Pulmonary artery endothelial cell (primary cell): Measurements from ENCODE around the gene MEGF11. TPM values are rescaled to one million over a fixed set of nuclear protein-coding genes. Genes with fewer than 3 reads are reported as not detected.
"Not testable (repeated sequence)": the region's sequence is repeated elsewhere in the genome, so short reads cannot be mapped to it uniquely, and the experiment has no call there.

Source experiments
- DNase-seq: peaks from one replicate; pipeline ENCODE4 v3.0.0-alpha.2; 2011; ENCODE audit warnings: low read depth, low spot score
- total RNA-seq: library from RNA; depleted of rRNA; stranded (reverse); fragments of >200 nt; gene quantifications from 2 replicates; pipeline ENCODE4 v1.2.3, GENCODE V29; 2014

MEGF11 gene
- total RNA-seq, 1 donor from 2014 or later: under 0.01 TPM

GRCh38 chr15:65980824-65981456, 272.6 kb downstream of the MEGF11 start:
- peak; percentile 11 for DNase-seq

DNA sequence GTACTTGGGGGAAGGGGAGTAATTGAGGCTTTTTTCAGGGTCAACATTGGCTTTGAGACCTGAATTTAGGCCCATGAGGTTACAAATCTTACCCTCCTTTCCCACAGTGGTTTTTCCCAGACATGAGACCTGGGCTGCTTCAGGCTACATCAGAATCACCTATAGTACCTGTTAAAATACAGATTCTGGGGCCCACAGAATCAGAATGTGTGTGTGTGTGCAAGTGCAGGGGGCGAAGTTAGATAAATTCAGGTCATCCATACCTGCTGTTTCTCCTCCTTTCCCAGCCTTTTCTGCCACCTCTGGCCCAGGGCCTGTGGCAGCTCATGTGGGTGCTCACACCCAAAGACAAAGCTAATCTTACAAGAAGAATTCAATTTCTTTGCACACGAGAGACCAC, 273.7 kb downstream of the MEGF11 start:
- no peak for DNase-seq

DNA sequence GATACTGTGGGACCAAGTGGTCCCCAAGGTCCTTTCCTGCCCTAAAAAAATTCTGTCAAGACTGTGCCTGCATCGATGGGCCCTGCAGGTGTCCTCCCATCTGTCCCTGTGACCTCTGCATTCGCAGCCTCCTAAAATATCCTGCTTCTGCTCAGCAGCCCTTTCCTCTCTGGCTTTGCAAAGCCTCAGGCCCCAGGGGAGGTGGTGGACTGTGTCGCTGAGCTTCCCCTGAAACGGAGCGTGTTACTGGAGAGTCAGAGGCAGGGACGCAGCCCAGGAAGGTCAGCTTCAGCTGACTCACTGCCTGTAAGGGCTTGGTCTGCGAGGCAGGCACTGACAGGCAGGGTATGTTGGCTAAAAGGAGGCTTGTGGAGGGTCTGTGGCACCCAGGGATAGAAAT, 274.2 kb downstream of the MEGF11 start:
- DNase-seq: no peak

GRCh38 chr15:65978110-65978509, 275.4 kb downstream of the MEGF11 start:
- no peak for DNase-seq

- DNase-seq: not testable (repeated sequence)
These were observed 277.4 kb downstream of the MEGF11 start for GRCh38 chr15:65976196-65976595.

- no peak for DNase-seq
These were observed 281.9 kb downstream of the MEGF11 start for GRCh38 chr15:65971741-65971995.

- no peak for DNase-seq
These were observed 282.4 kb downstream of the MEGF11 start for GRCh38 chr15:65970937-65971740.

DNA sequence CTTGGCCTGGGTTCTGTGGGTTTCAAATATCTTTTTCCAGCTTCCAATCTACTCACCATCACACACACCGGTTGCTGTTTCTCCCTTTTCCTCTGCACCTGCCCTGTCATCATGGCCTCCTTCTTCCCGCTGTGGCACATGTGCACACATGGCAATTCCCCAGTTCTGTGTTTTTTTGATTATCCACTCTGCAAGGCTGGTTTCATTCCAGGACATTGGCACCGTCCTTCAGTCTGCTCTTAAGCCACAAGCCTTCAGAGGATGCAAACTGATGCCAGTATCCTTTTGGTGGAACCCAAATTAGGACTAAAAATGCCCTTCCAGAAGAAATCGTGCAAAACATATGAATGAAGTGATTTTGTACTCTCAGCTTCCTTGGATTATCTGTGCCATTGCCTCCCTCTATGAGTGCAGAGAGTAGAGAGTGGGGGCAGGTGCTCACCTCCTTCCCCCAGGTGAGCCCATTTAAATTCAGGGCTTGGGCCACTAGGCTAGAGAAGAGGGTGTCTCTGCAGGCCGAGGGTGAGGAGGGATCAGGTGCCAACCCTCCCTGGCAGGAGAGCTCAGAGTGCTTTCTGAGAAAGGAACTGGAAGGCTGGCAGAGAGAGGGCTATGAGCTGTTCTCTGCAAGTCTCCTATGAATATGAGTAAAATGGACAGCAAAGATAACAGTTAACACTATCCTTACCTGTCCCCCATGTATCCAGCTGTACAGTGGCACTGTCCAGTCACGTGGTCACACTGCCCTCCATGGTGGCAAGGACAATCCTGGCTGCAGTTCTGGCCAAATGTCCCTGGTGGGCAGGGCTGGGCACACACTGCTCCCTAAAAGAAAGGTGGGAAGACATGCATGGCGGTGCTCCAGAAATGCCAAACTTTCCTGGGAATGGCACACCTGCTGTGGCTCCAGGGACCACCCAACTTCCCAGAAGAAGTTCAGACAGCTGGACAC, 283.4 kb downstream of the MEGF11 start:
- DNase-seq: no peak

DNA sequence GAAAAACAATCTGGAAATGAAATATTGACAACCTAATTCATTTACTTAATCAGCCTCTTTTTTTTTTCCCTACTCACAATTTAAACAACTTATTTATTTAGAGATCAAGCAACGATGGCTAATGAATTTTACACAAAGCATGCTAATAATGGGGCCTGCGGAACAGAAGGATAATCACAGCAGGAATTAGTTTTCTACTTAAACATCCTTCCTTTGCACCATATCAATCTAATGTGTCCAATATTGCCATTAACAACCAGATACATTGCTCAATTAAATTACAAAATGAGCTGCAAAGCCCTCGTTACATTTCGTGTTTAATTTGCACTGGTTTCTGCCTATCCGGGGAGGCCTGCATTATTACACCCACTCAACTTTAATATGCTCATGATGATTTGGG, 285.0 kb downstream of the MEGF11 start:
- DNase-seq: no peak

GRCh38 chr15:65964792-65965433, 288.6 kb downstream of the MEGF11 start:
- DNase-seq: no peak

- DNase-seq: no peak
These were observed 289.6 kb downstream of the MEGF11 start for GRCh38 chr15:65963911-65964482.

- DNase-seq: no peak
These were observed 290.2 kb downstream of the MEGF11 start for GRCh38 chr15:65963358-65963757.

DNA sequence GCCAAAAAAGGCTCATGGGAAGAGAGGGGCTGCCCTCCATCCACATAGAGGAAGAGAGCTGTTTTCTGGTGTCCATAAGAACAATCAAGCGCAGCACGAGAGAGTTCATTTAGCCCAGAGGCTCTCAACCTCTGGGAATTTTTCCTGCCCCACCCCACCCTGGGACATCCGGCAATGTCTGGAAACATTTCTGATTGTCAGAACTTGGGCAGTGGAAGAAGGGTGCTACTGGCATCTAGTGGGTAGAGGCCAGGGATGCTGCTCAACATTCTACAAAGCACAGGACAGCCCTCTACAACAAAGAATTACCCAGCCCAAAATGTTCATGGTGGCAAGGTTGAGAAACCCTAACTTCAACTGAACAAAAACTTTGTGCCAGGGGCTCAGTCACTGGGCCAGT, 291.4 kb downstream of the MEGF11 start:
- DNase-seq: no peak

- no peak for DNase-seq
These were observed 293.0 kb downstream of the MEGF11 start for GRCh38 chr15:65960586-65960985.

DNA sequence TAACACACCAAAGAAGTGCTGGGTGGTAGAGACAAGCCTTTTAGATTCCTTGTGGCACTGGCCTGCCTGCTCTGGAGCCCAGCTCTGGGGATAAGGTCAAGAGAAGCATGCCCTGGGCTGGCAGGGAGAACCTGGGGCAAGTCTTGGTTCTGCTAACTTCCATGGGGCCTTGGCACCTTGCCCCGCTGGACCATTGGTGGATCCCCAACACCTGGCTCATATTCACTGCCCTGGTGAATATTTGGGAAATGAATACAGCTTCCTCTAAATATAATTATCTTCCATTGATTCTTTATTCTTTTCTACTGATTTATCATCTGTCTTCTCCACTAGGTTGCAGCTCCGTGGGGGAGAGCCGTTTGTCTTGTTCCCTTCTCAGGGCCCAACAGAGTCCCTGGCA, 294.7 kb downstream of the MEGF11 start:
- no peak for DNase-seq

DNA sequence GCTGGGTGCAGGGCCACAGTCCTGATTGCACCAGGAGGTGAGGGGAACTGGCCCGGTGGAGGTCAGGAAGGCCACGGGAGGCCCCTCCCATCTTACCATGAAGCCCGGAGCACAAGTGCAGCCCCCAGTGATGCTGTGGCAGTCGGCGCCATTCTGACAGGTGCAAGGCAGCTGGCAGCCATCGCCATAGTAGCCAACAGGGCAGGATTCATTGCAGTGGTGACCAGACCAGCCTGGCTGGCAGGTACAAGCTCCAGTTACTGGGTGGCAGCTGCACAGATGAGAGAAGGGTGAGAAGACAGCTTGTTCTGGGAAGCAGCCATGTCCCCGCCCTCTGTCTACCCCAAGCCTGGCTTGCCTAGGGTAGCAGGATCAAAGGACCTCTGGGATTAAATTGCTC, 296.1 kb downstream of the MEGF11 start:
- no peak for DNase-seq

- no peak for DNase-seq
These were observed 296.7 kb downstream of the MEGF11 start for GRCh38 chr15:65956899-65957298.

- DNase-seq: no peak
These were observed 297.2 kb downstream of the MEGF11 start for GRCh38 chr15:65956307-65956706.

DNA sequence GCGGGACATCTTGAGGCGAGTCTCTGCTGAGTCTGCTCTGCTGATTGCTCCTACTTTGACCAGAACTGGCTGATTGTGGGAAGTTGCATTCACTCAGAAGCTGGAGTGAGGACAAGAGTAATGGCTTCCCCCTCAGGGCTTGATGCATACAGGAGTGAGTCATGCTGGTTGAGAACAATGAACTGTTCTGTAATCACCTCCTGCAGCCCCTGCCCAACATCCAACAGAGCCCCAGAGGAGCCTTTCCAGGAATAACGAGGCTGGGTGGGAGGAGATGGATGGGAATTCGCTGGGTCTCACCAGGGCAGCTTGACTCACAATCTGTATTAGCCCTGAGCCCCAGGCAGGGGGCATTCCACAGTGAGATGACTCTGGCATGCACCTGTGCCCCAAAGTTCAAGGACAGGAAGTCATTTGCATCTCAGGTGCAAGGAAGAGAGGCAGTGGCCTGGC, 299.2 kb downstream of the MEGF11 start:
- peak; percentile 22 for DNase-seq

- no peak for DNase-seq
These were observed 299.9 kb downstream of the MEGF11 start for GRCh38 chr15:65953622-65954021.

- no peak for DNase-seq
These were observed 301.0 kb downstream of the MEGF11 start for GRCh38 chr15:65952391-65953053.
